H9 (cell line): Measurements from ENCODE around the gene UBE2D1. TPM values are rescaled to one million over a fixed set of nuclear protein-coding genes. Genes with fewer than 3 reads are reported as not detected.

Experiments
- DNase-seq: peaks from one replicate; pipeline ENCODE4 v3.0.0-alpha.2; 2017
- H2AFZ ChIP-seq: one replicate; pipeline ENCODE4 v1.6.1; 2013; ENCODE audit warnings: mild to moderate bottlenecking, low read length, control low read depth, moderate library complexity
- H2AK5ac ChIP-seq: 2 replicates; pipeline ENCODE4 v1.6.1; 2013; ENCODE audit warnings: low read length, control low read depth, mixed read lengths; ENCODE audit not compliant: insufficient read length
- H2BK120ac ChIP-seq: one replicate; pipeline ENCODE4 v1.6.1; 2013; ENCODE audit warnings: low read depth, mild to moderate bottlenecking, low read length, control low read depth, inconsistent platforms; ENCODE audit not compliant: poor library complexity, severe bottlenecking
- H2BK12ac ChIP-seq: 2 replicates; pipeline ENCODE4 v1.6.1; 2013; ENCODE audit warnings: low read length, control low read depth, mixed read lengths, low read depth; ENCODE audit not compliant: insufficient read length
- H2BK15ac ChIP-seq: 2 replicates; pipeline ENCODE4 v1.6.1; 2013; ENCODE audit warnings: low read depth, low read length, control low read depth
- H2BK20ac ChIP-seq: one replicate; pipeline ENCODE4 v1.6.1; 2013; ENCODE audit warnings: low read depth, mild to moderate bottlenecking, low read length, control low read depth, inconsistent platforms; ENCODE audit not compliant: poor library complexity, severe bottlenecking
- H2BK5ac ChIP-seq: 2 replicates; pipeline ENCODE4 v1.6.1; 2013; ENCODE audit warnings: low read length, control low read depth, mixed read lengths; ENCODE audit not compliant: insufficient read length
- H3K14ac ChIP-seq: 2 replicates; pipeline ENCODE4 v1.6.1; 2013; ENCODE audit warnings: low read length, control low read depth; ENCODE audit not compliant: insufficient read depth
- H3K18ac ChIP-seq: 2 replicates; pipeline ENCODE4 v1.6.1; 2013; ENCODE audit warnings: low read depth, mild to moderate bottlenecking, mixed read lengths, low read length, control low read depth; ENCODE audit not compliant: insufficient read length
- H3K23ac ChIP-seq: 2 replicates; pipeline ENCODE4 v1.6.1; 2013; ENCODE audit warnings: low read length, control low read depth, mixed read lengths, low read depth; ENCODE audit not compliant: insufficient read length
- H3K23me2 ChIP-seq: 2 replicates; pipeline ENCODE4 v1.6.1; 2013; ENCODE audit warnings: low read depth, mild to moderate bottlenecking, mixed read lengths, low read length, control low read depth; ENCODE audit not compliant: insufficient read length, poor library complexity, severe bottlenecking
- H3K27ac ChIP-seq: 2 replicates; pipeline ENCODE4 v1.5.1; 2013; ENCODE audit warnings: low read length, control low read depth, mixed read lengths, low read depth; ENCODE audit not compliant: insufficient read length
- H3K27me3 ChIP-seq: 2 replicates; pipeline ENCODE4 v1.6.1; 2013; ENCODE audit warnings: low read length, control low read depth, inconsistent platforms; ENCODE audit not compliant: insufficient read depth
- H3K4ac ChIP-seq: 2 replicates; pipeline ENCODE4 v1.6.1; 2013; ENCODE audit warnings: low read depth, mild to moderate bottlenecking, control low read depth, inconsistent platforms, low read length, moderate library complexity
- H3K4me1 ChIP-seq: 2 replicates; pipeline ENCODE4 v1.6.1; 2013; ENCODE audit warnings: low read length, control low read depth, inconsistent platforms; ENCODE audit not compliant: insufficient read depth
- H3K4me2 ChIP-seq: 2 replicates; pipeline ENCODE4 v1.6.1; 2013; ENCODE audit warnings: low read length, control low read depth, mixed read lengths; ENCODE audit not compliant: insufficient read length, insufficient read depth
- H3K56ac ChIP-seq: 2 replicates; pipeline ENCODE4 v1.6.1; 2013; ENCODE audit warnings: low read depth, mild to moderate bottlenecking, mixed read lengths, low read length, control low read depth; ENCODE audit not compliant: insufficient read length
- H3K79me1 ChIP-seq: 2 replicates; pipeline ENCODE4 v1.6.1; 2013; ENCODE audit warnings: low read depth, mild to moderate bottlenecking, moderate library complexity, low read length, control low read depth, inconsistent platforms; ENCODE audit not compliant: insufficient read depth, poor library complexity, severe bottlenecking
- H3K79me2 ChIP-seq: 2 replicates; pipeline ENCODE4 v1.6.1; 2013; ENCODE audit warnings: low read length, control low read depth, inconsistent platforms; ENCODE audit not compliant: insufficient read depth
- H3K9ac ChIP-seq: 2 replicates; pipeline ENCODE4 v1.6.1; 2013; ENCODE audit warnings: low read length, control low read depth, mixed read lengths; ENCODE audit not compliant: insufficient read length; ENCODE audit errors: extremely low read depth
- H3K9me3 ChIP-seq: one replicate; pipeline ENCODE4 v1.6.1; 2013; ENCODE audit warnings: low read depth, low read length, inconsistent platforms; ENCODE audit not compliant: control insufficient read depth
- H3T11ph ChIP-seq: one replicate; pipeline ENCODE4 v1.6.1; 2013; ENCODE audit warnings: mild to moderate bottlenecking, low read length, control low read depth, inconsistent platforms
- H4K20me1 ChIP-seq: one replicate; pipeline ENCODE4 v1.6.1; 2013; ENCODE audit not compliant: control insufficient read depth, insufficient read length, insufficient read depth
- H4K5ac ChIP-seq: 2 replicates; pipeline ENCODE4 v1.6.1; 2013; ENCODE audit warnings: low read depth, mild to moderate bottlenecking, mixed read lengths, low read length, control low read depth; ENCODE audit not compliant: insufficient read length
- H4K8ac ChIP-seq: replicated peaks from 2 replicates; pipeline ENCODE4 v1.6.1; 2013; ENCODE audit warnings: low read length, control low read depth, mixed read lengths, low read depth; ENCODE audit not compliant: insufficient read length
- H4K91ac ChIP-seq: 2 replicates; pipeline ENCODE4 v1.6.1; 2013; ENCODE audit warnings: low read depth, mild to moderate bottlenecking, moderate library complexity, mixed read lengths, low read length, control low read depth; ENCODE audit not compliant: insufficient read length
- H3K27ac Mint-ChIP-seq, 3 experiments: 2 replicates in 2 of 3; 3 replicates in 1 of 3; pipeline ENCODE4 v1.8.0; 2020 to 2021; ENCODE audit warnings: mixed read lengths in 3 of 3, mild to moderate bottlenecking in 1 of 3, moderate library complexity in 1 of 3
- H3K27me3 Mint-ChIP-seq: 2 replicates; pipeline ENCODE4 v1.8.0; 2021; ENCODE audit warnings: low read depth, mild to moderate bottlenecking, moderate library complexity, mixed read lengths
- H3K36me3 Mint-ChIP-seq, 3 experiments: 2 replicates in 2 of 3; 3 replicates in 1 of 3; pipeline ENCODE4 v1.8.0; 2020 to 2021; ENCODE audit warnings: low read depth in 3 of 3, mixed read lengths in 3 of 3; ENCODE audit not compliant: insufficient read depth in 1 of 3
- H3K4me1 Mint-ChIP-seq, 2 experiments: 2 replicates each; pipeline ENCODE4 v1.8.0; 2020; ENCODE audit warnings: mixed read lengths in 2 of 2
- H3K4me3 Mint-ChIP-seq, 2 experiments: 2 replicates in 1 of 2; 3 replicates in 1 of 2; pipeline ENCODE4 v1.8.0; 2020 to 2021; ENCODE audit warnings: mild to moderate bottlenecking in 2 of 2, mixed read lengths in 2 of 2, moderate library complexity in 1 of 2
- H3K9me3 Mint-ChIP-seq, 2 experiments: 2 replicates in 1 of 2; 3 replicates in 1 of 2; pipeline ENCODE4 v1.8.0; 2020; ENCODE audit warnings: mild to moderate bottlenecking in 2 of 2, mixed read lengths in 2 of 2, moderate library complexity in 1 of 2
- CTCF ChIP-seq: fragments of 200-600 bp; sonication (generic); conservative IDR thresholded peaks from 3 replicates; pipeline ENCODE4 v1.8.0; 2021; ENCODE audit warnings: antibody characterized with exemption, mild to moderate bottlenecking
- WGBS: extraction: QIAGEN DNeasy Blood & Tissue Kit; methylation state at CpG from one replicate; pipeline ENCODE4 v1.1.7; 2013; ENCODE audit warnings: missing lambda C conversion rate, low lambda C conversion rate, mixed read lengths; ENCODE audit not compliant: insufficient read length; ENCODE audit errors: extremely low coverage; 5-methylcytosine and 5-hydroxymethylcytosine counted together
- total RNA-seq: library from RNA; stranded (reverse); gene quantifications from 2 replicates; pipeline ENCODE4 v1.2.1, GENCODE V29; 2021

UBE2D1 gene
- total RNA-seq, 1 experiment from 2014 or later, result 26.8 TPM

- no peaks in the 10 kb centered on the region for H3K9me3 ChIP-seq
- WGBS, result no CpG with 5 or more reads among the region's 1 CpG
- Mint-ChIP-seq H3K36me3 (no peaks in the 10 kb centered on the region), H3K27me3 (no peaks in the 10 kb centered on the region), H3K9me3 (no peaks in the 10 kb centered on the region; a peak in 1 of 5 replicates), H3K4me1 (no peaks in the 10 kb centered on the region), H3K4me3 (no peak overlapping the region), H3K27ac (no peak overlapping the region)
- no peak overlapping the region for H3K4me2 ChIP-seq
- no peak overlapping the region for H3K56ac ChIP-seq
- H3K14ac ChIP-seq, result no peak overlapping the region
- H2BK120ac ChIP-seq, result no peak overlapping the region
- H3K23me2 ChIP-seq, result no peaks in the 10 kb centered on the region
- H2BK20ac ChIP-seq, result no peak overlapping the region
- H3K27ac ChIP-seq, result no peak overlapping the region
- H3K4me1 ChIP-seq, result no peaks in the 10 kb centered on the region
- no peak for TF ChIP-seq CTCF
- H3K18ac ChIP-seq, result no peak overlapping the region
- no peak for DNase-seq
- no peak overlapping the region for H2AK5ac ChIP-seq
- no peak overlapping the region for H2BK15ac ChIP-seq
- H2AFZ ChIP-seq, result no peak overlapping the region
- H3T11ph ChIP-seq, result no peak overlapping the region
- no peak overlapping the region for H3K4ac ChIP-seq
- H4K8ac ChIP-seq, result no peak overlapping the region
- H4K91ac ChIP-seq, result no peak overlapping the region
- H3K27me3 ChIP-seq, result no peaks in the 10 kb centered on the region
- no peak overlapping the region for H3K23ac ChIP-seq
- H3K79me1 ChIP-seq, result no peaks in the 10 kb centered on the region
- no peak overlapping the region for H2BK5ac ChIP-seq
- H4K5ac ChIP-seq, result no peak overlapping the region
- H3K9ac ChIP-seq, result no peak overlapping the region
- H2BK12ac ChIP-seq, result no peak overlapping the region
- H4K20me1 ChIP-seq, result no peaks in the 10 kb centered on the region
- H3K79me2 ChIP-seq, result no peaks in the 10 kb centered on the region
These were observed 12.0 kb upstream of the UBE2D1 start for GRCh38 chr10:58322835-58323209.
